Psoas muscle (tissue), 8 donors: Measurements from ENCODE around the gene TRIL. TPM values are rescaled to one million over a fixed set of nuclear protein-coding genes. Genes with fewer than 3 reads are reported as not detected.
A peak's percentile ranks its signal among the peaks of the same experiment; 100 is the strongest.

Source experiments
- ATAC-seq, 4 donors: fragments of 200-7000 bp; cut with Tn5 transposase; one replicate each; pipeline ENCODE4 v1.9.1; 2020; ENCODE audit warnings: moderate library complexity in 3 of 4, mild to moderate bottlenecking in 2 of 4
- DNase-seq, 2 donors: peaks; one replicate each; pipeline ENCODE4 v3.0.0-alpha.2; 2020
- H3K27ac ChIP-seq: fragments of 200-600 bp; one replicate; pipeline ENCODE4 v1.8.0; 2022
- H3K27me3 ChIP-seq, 3 donors: fragments of 200-600 bp in 1 of 3; one replicate each; pipeline versions ENCODE4 v1.6.1 to v1.8.0; 2013 to 2022; ENCODE audit warnings: low read length in 2 of 3, mild to moderate bottlenecking in 2 of 3, moderate library complexity in 1 of 3; ENCODE audit not compliant: insufficient read depth in 3 of 3
- H3K36me3 ChIP-seq, 2 donors: fragments of 200-600 bp in 1 of 2; one replicate each; pipeline versions ENCODE4 v1.6.1 to v1.8.0; 2013 to 2022; ENCODE audit warnings: low read depth in 1 of 2, mild to moderate bottlenecking in 1 of 2, moderate library complexity in 1 of 2; ENCODE audit not compliant: insufficient read depth in 1 of 2
- H3K4me1 ChIP-seq: fragments of 200-600 bp; one replicate; pipeline ENCODE4 v1.8.0; 2022
- H3K4me3 ChIP-seq: fragments of 200-600 bp; one replicate; pipeline ENCODE4 v1.8.0; 2022; ENCODE audit warnings: mild to moderate bottlenecking
- H3K9me3 ChIP-seq: fragments of 200-600 bp; one replicate; pipeline ENCODE4 v1.8.0; 2022
- CTCF ChIP-seq: fragments of 200-600 bp; IDR thresholded peaks from one replicate; pipeline ENCODE4 v1.8.0; 2022; ENCODE audit warnings: antibody characterized with exemption
- WGBS, 3 donors: extraction: QIAGEN DNeasy Blood & Tissue Kit; methylation state at CpG; one replicate each; pipeline versions ENCODE4 v1.1.6 to v1.1.7; 2013; 5-methylcytosine and 5-hydroxymethylcytosine counted together
- intact Hi-C, 2 donors: fragments of 100-400 bp; cut with DNase I; formaldehyde crosslinking; loops; one replicate each; pipeline versions ENCODE4 v1.11.0 to v1.14.2; 2022
- polyA plus RNA-seq, 3 donors: library from polyadenylated mRNA; stranded (reverse); fragments of 200-250 nt; gene quantifications; one replicate each; pipeline ENCODE4 v1.2.3, GENCODE V29; 2013
- total RNA-seq, 4 donors: library from RNA; stranded (reverse); fragmentation: NEBNext Ultra II Directional in 2 of 4; extraction: Animal tissue kit (Norgen Biotek cat#: 25700) in 2 of 4; gene quantifications; one replicate each; pipeline versions ENCODE4 v1.2.1 to v1.2.4, GENCODE V29; 2021 to 2023
- donor health status: healthy with polysubstance abuse.
- donor health status: DM: no; HTN: no; CAD: no; lungs with moderate emphysema.
- donor health status: Bipolar disorder and iron deficiency.
- donor health status: healthy.
- donor health status: DM: yes; HTN: yes; CAD: no.
- donor health status: DM: no; HTN: no; CAD: no.
- donor health status: DM: no; HTN: no; CAD: no.
- donor health status: DM: yes; HTN: yes; CAD: no.

The TRIL gene
- total and polyA plus RNA-seq, 7 donors, result 0.38 to 3.2 (median 0.62) TPM

GRCh38 chr7:28920424-28920823 is 37.7 kb downstream of the TRIL start:
- no peak for TF ChIP-seq CTCF
- no peaks in the 10 kb centered on the region for H3K36me3 ChIP-seq
- intact Hi-C loops, result loop anchor here in 1 of 2 donors (5.0 kb wide), 1 partner anchor 332 kb away; no protein-coding TSS in a partner anchor
- H3K9me3 ChIP-seq, result no peaks in the 10 kb centered on the region
- peaks cover 12% of the 10 kb centered on the region for H3K4me1 ChIP-seq
- no peaks in the 10 kb centered on the region for H3K27me3 ChIP-seq
- 88 to 96% (median 92%) methylated on average over 6 of the region's 6 CpGs for WGBS, 3 donors
- DNase-seq, result no peak
- ATAC-seq, result no peak
- no peak overlapping the region for H3K4me3 ChIP-seq
- H3K27ac ChIP-seq, result no peak overlapping the region

GRCh38 chr7:28919510-28919909 is 38.6 kb downstream of the TRIL start:
- H3K4me1 ChIP-seq, result peaks cover 12% of the 10 kb centered on the region
- no peaks in the 10 kb centered on the region for H3K27me3 ChIP-seq
- TF ChIP-seq CTCF, result no peak
- H3K27ac ChIP-seq, result no peak overlapping the region
- WGBS, 3 donors, result 58 to 66% (median 62%) methylated on average over 9 of the region's 9 CpGs
- ATAC-seq (no peak), DNase-seq (no peak)
- no peaks in the 10 kb centered on the region for H3K9me3 ChIP-seq
- intact Hi-C loops, result no loop called here
- no peak overlapping the region for H3K4me3 ChIP-seq
- no peaks in the 10 kb centered on the region for H3K36me3 ChIP-seq

- DNase-seq (no peak), ATAC-seq (peak in 2 of 4 donors; percentile 60 to 64)
- Histone ChIP-seq H3K4me3 (no peak overlapping the region), H3K27ac (no peak overlapping the region), H3K4me1 (peaks cover 6% of the 10 kb centered on the region), H3K27me3 (no peaks in the 10 kb centered on the region), H3K9me3 (no peaks in the 10 kb centered on the region), H3K36me3 (no peaks in the 10 kb centered on the region)
- intact Hi-C loops, result no loop called here
- WGBS, 3 donors, result 32 to 52% (median 37%) methylated on average over 5 of the region's 5 CpGs
- no peak for TF ChIP-seq CTCF
Measured at GRCh38 chr7:28908775-28909174, 49.4 kb downstream of the TRIL start.

DNA sequence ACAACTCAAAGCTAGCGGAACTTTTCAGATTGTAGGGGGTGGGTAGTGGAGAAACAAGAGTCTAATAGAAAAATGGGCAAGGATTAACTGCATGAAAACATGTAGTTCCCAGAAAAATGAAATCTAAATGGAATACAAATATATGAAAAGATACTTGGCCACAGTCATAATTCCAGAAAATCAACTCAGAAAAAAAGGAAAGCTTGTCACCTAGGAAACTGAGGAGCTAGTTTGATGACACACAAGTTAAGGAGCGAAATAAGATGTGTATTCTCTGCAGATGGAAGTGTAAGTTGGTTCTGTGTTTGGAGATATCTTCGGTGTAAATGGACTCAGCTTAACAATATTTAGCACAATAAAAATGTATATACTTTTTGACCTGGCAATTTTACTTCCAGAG is 52.7 kb downstream of the TRIL start:
- 97 to 99% (median 97%) methylated on average over 3 of the region's 3 CpGs for WGBS, 3 donors
- Histone ChIP-seq H3K4me1 (peaks cover 6% of the 10 kb centered on the region), H3K9me3 (no peaks in the 10 kb centered on the region), H3K36me3 (no peaks in the 10 kb centered on the region), H3K27me3 (no peaks in the 10 kb centered on the region), H3K27ac (no peak overlapping the region), H3K4me3 (no peak overlapping the region)
- ATAC-seq, result no peak
- intact Hi-C loops, result no loop called here
- DNase-seq, result no peak
- TF ChIP-seq CTCF, result no peak

DNA sequence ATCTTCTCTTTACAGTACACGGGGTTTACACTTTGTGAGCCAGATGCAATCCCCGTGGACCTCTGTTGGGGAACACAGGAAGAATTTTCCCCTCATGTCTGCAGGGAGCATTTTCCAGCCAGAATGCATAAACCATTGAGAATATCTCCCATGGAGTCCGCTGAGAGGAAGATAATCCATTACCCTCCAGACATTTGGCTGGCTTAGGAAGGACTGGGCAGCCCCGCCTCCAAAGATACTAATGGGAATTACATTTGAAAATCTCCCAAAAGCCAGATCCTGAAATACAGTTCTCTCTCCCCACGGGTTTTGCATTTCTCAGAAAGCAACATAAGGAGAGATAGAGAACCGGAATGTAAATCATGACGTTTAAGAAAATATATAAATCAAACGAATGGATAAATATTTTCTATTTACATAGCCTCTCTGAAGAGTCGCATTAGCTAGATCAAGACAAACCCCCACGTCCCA is 53.5 kb downstream of the TRIL start:
- peaks cover 6% of the 10 kb centered on the region for H3K4me1 ChIP-seq
- intact Hi-C loops, result no loop called here
- ATAC-seq (no peak), DNase-seq (no peak)
- no peak for TF ChIP-seq CTCF
- H3K27ac ChIP-seq, result no peak overlapping the region
- 23 to 41% (median 31%) methylated on average over 10 of the region's 10 CpGs for WGBS, 3 donors
- no peaks in the 10 kb centered on the region for H3K36me3 ChIP-seq
- no peaks in the 10 kb centered on the region for H3K9me3 ChIP-seq
- no peaks in the 10 kb centered on the region for H3K27me3 ChIP-seq
- peak overlapping the region; percentile 51 for H3K4me3 ChIP-seq
